PFSK-1 (cell line): ENCODE measurements around the gene EPN1.

ENCODE experiments used
- POLR2AphosphoS5 ChIP-seq: IDR thresholded peaks from 2 replicates; pipeline ENCODE4 v1.6.1; 2012; ENCODE audit warnings: low read depth, mild to moderate bottlenecking, control low read depth, low read length, moderate library complexity
- TAF1 ChIP-seq: IDR thresholded peaks from 2 replicates; pipeline ENCODE4 v1.6.1; 2012; ENCODE audit warnings: low read length, control low read depth, borderline replicate concordance; ENCODE audit not compliant: insufficient read depth

GRCh38 chr19:55711719-55712118 lies 36.7 kb downstream of the EPN1 start:
- TF ChIP-seq TAF1, result no peak
- TF ChIP-seq POLR2AphosphoS5, result no peak
